HG03097 (cell line): ENCODE data around the gene LATS2.

Source experiments
- ATAC-seq: cut with Tn5 transposase; IDR thresholded peaks from one replicate; pipeline ENCODE4 v1.9.1; 2021; ENCODE audit not compliant: unreplicated experiment, low FRiP score

Gene LATS2

DNA sequence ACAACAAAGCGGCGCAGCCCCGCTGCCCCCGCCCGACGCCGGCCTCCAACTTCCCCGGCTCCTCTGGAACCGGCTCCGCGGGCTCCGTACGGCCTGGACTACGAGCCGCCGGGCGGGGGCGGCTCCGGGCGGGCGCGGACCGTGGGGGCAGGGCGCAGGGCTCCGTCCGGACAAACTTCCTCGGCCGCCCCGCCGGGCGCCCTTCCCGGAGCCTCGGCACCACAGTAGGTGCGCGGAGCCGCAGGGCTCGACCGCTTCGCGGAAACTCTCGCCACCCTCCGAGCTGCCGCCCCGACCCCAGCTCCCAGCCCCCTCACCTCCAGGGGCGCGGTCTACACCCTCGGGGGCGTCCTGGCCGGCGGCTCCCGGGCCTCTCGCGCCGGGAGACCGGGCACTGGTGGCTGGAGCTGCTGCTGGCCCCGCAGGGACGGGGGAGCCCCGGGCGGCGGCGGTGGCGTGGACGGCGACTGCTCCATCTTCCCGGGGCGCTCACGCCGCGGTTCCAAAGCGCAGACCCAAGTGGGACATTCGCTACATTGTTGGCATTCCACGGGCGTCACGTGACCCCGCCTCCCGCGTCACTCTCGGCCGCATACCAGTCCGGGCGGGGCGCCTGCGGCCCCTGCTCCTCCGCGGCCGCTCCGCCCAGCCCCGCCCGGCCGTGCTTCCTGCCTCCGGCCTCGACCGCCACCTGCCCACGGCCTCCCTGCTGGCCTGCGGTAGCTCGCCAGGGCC lies at the start of gene LATS2:
Gene LATS2 (minus strand): TSS at position 558 of the 735 bp plus-strand sequence. CDS start 15,560 bp downstream, outside the sequence.
- peak; percentile 83 for ATAC-seq

DNA sequence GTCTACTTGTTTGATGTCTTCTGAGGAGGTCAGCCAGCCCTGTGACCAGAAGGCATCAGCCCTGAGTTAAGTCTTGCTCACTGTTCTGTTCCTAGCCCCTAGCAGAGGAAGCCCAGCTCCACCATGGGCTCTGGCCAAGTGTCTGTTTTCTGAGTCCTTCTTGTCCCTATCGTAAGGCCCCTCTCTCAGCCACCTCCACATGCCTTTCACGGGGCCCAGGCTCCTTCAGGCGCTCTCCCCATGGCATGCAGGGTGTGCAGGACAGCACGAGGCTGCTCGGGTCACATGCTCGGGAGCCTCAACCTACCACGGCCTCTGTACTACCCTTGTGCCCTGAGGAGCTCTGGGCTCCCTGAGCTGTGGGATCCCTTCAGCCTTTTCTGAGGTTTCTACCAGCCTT lies 47.8 kb upstream of the LATS2 start:
- no peak for ATAC-seq

DNA sequence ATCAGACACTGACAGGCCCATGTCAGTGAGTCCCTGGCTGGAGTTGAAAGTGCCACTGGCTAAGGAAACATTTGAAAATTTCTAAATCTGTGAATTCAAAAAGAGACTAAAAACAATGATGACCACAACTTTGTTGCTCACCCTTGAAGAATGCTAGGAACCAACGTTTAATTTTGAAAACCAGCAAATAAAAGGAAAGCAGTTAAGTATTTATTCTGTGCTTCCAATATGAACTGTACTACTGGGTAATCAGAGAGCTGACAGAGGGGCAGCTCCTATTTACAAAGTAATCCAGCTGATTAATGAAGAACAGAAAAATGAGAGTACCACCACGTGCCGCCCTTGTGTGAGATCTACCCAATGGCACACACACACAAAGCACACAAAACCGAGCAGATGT lies 44.7 kb upstream of the LATS2 start:
- no peak for ATAC-seq

DNA sequence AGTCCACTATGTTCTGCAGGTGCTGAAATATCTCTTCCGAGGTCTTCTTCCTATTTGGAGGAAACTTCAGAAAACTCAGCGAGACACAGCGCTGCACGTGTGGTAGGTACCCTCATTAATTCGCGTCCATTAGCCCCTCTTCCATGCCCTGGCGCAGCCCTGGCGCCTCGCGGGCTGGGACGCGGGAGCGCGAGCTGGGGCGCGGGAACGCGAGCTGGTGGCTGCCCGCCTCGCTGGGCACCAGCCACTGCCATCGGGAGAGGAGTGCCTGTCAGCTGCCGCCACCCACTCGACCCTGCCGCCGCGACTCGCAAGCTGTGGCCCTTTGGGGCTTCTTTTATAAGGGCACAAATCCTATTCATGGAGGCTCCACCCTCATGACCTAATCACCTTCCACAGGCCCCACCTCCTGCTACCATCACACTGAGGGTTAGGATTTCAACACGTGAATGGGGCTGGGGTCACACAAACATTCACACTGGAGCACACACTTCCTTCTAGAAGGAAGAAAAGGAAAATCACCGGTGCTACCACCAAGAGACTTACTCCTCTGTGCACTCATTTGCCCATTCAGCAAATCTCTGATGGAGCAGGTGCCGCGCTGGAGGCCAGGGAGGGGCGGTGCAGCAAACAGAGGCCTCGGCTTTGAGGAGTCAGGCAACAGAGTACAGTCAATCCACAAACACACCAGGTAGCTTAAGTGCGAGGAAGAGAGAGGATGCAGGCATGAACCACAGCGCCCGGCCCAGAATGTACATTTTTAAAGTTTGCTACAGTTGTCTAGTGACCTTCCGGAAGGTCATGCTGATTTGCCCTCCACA lies 43.0 kb upstream of the LATS2 start:
- ATAC-seq, result no peak

DNA sequence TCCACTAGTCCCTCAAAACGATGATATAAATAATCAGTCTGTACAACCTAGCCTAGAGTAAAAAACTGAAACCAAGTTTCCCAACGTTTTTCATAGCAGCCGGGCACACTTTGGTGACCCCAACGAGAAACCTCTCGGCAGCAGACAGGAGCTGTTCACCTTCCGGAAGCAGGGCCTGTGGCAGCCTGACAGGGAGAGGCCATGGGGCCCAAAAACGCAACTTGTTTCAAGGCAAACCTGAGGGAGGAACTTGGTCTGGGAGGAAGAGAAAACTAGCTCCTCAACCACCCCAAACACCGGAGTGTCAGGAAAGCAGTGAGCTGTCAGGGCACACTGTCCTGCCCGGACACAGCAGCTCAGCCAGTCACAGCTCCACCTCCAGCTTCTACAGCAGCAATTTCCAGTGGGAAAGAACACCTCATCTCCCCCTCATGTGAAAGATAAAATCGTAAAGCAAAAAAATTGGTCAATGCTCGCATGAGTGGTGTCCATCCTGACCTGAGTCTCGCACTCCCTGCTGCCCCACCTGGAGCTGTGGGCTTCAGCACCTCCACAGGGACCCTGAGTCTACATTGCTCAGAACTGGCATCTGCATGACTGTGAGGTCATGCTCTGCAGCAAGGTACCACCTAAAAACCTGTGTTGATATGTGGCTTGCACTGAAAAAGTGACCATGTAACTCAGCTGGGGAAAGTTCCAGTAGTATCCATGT lies 40.6 kb upstream of the LATS2 start:
- no peak for ATAC-seq

DNA sequence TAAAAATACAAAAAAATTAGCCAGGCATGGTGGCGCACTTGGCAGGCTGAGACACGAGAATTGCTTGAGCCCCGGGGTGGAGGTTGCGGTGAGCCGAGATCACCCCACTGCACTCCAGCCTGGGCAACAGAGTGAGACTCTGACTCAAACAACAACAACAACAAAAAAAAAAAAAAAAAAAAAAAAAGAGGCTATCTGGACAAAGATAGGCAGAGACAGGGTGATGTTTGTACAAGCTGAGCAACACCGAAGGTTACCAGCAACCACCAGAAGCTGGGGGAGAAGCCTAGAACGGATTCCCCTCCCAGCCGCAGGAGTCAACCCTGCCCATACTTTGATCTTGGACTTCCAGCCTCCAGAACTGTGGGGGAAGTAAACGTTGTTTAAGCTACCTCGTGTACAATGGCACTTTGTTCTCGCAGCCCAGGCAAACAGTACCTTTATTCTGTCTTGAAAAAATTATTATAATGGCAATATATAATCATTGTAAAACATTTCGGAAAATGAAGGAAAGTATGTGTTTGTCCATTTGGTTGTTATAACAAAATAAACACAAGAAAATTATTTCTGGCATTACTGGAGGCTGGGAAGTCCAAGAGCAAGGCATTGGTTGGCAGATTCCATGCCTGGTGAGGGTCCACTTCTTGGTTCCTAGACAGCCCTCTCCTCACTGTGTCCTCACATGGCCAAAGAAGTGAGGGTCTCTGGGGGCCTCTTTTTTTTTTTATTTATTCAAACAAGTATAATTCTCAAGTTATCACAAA lies 39.8 kb upstream of the LATS2 start:
- ATAC-seq, result no peak

DNA sequence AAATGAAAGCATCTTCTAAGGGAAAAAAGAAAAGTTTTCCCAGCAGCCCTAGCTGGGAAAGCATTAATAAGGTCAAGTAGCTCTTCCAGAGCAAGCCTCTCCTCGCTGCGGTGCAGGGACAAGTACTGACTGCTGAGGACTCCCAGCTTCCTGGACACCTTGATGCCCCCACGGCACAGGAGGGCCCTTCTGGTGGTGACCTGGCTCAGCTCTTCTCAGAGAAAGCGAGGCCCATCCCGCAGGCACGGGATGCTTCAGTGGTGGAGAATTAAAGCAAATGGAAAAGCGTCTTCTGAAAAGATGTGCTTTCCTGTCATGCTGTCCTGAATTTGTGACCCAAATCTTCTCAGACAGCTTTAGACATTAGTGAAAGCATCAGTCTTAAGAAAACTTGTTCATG lies 38.8 kb upstream of the LATS2 start:
- ATAC-seq, result no peak

DNA sequence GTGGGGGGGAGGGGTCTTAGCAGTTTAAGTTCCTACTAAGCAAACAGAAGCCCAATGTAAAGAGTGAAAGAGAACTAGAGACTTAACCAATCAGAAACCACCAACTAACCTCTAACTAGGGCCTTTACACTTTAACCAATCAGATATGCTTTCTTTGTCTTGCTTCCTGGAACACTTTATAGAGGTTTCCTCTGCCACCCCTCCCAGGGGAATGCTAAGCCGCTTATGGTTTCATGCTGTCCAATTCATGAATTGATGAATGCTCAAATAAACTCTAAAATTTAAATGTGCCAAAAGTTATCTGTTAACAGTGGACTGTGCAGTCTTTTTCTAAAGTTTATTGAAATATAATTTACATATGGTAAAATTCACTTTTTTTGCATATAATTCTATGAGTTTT lies 33.9 kb upstream of the LATS2 start:
- ATAC-seq, result no peak

DNA sequence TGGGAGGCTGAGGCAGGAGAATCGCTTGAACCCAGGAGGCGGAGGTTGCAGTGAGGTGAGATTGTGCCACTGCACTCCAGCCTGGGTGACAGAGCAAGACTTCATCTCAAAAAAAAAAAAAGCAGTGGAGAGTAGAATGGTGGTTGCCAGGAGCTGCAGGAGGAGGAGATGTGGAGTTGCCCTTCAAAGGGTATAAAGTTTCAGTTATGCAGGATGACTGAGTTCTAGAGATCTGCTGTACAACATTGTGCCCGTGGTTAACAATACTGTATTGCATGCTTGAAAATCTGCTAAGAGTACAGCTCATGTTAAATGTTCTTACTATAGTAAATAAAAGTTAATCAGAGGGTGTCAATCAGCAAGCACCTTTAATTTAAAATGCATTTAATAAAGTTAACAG lies 28.4 kb upstream of the LATS2 start:
- ATAC-seq, result no peak

DNA sequence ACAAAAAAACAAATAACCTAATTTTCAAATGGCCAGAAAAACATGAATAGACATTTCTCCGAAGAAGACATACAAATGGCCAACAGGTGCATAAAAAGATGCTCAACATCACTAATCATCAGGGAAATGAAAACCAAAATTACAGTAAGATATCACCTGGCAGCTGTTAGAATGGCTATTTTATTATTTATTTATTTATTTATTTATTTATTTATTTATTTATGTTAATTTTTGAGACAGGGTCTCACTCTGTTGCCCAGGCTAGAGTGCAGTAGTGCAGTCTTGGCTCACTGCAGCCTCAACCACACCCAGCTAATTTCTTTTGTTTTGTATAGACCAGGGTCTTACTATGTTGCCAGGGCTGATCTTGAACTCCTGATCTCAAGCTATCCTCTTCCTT lies 27.1 kb upstream of the LATS2 start:
- ATAC-seq, result no peak

DNA sequence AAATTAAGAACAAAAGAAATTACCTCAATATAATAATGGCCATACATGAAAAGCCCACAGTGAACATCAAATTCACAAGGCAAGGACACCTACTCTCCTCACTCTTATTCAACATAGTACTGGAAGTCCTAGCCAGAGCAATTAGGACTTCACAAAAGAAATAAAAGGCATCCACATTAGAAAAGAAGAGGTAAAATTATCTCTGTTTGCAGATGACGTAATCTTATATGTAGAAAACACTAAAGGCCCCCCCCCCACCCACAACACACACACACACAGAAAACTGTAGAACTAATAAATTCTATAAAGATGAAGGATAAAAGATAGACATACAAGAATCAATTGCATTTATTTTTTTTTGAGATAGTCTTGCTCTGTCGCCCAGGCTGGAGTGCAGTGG lies 25.5 kb upstream of the LATS2 start:
- ATAC-seq, result no peak

DNA sequence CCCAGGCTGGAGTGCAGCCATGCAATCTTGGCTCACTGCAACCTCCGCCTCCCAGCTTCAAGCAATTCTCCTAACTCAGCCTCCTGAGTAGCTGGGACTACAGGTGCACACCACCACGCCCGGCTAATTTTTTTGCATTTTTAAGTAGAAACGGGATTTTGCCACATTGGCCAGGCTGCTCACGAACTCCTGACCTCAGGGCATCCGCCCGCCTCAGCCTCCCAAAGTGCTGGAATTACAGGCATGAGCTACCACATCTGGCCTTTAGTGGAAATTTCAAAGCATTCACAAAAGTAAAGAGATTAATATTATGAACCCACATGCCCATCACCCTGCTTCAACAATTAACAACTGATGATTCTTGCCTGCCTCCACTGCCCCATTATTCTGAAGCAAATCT lies 20.5 kb upstream of the LATS2 start:
- ATAC-seq, result no peak

DNA sequence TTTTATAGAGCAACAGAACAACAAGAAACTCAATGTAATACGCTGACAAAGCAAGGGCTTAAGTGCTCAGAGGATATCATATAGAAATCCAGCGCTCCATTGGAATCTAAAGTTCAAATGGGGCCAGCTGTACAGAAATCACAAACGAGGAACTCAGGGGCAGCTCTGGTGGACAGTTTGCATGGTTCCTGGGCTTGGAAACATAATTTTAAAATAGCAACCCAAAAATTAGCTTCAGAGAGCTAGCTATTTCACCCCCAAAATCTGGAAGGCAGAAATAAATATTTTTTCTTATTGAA lies 19.2 kb upstream of the LATS2 start:
- no peak for ATAC-seq

DNA sequence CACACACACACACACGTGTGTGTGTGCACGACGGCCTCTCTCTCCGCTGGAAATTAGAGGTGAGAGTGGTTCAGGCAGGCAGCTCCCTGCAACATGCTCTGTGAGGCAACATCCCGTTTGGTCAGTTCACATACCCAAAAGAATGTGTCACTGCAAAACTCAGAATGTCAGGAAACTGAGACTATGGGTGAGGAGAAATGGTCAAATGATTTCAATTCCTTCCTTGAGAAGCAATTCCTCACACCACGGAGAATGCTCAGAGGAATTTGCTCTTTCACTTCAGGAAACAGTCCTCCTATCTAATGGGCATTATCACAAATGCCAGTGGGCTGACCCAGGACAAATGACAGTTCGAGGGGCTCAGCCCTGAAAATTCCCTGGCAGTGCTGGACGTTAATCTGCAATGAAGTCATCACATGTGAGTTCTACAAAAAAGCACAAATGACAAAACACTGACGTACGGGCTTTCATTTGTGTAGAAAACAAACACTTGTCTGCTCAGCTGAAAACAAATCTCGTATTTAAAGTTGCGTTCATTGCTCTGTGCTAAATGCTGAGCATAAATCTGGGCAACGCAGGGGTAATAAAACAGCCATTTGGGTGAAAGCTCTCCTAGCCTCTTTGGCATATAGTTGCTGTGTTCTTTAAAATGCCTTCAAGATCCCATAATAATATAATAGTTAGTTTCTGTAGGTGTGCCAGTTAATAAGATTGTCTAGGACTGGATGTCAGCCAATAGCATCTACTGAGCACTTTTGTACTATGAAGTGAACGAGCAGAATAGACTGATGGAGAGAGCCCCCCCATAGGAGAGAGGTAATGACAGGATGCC lies 18.6 kb upstream of the LATS2 start:
- no peak for ATAC-seq

DNA sequence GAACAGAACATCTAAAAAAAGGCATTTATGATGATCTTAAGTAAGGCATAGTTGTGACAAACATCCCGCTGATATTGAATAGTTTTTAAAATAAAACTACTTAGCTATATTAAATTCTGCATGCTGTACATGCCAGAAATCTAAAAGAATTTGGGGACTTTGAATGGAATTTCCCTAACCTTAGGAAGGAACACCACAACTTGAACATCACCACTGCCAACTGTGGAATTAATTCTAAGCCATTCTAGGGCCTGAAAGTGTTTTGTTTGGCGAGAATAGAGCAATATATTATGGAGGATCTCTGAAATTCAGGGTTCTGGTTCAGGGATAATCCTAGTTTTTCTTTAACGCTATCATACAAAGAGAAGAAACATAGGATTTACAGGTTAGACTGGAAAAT lies 17.8 kb upstream of the LATS2 start:
- ATAC-seq, result no peak

DNA sequence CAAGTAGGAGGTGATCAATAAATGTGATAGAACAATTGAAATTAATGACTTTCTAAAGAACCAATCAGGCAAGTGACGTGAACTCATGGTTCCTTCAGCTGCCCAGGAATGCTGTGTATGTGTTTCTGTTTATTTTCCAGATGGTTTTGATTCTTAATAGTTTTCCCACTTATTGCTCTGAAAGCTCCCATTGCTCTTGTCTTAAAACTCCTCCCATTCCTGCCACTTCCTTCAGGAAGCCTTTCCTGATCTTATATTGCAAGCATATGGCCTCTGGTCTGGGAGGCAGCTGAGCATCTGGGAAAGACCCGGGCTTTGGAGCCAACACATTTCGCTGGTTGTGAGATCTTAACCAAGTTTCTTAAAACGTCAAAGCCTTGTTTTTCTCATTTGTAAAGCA lies 17.1 kb upstream of the LATS2 start:
- no peak for ATAC-seq

DNA sequence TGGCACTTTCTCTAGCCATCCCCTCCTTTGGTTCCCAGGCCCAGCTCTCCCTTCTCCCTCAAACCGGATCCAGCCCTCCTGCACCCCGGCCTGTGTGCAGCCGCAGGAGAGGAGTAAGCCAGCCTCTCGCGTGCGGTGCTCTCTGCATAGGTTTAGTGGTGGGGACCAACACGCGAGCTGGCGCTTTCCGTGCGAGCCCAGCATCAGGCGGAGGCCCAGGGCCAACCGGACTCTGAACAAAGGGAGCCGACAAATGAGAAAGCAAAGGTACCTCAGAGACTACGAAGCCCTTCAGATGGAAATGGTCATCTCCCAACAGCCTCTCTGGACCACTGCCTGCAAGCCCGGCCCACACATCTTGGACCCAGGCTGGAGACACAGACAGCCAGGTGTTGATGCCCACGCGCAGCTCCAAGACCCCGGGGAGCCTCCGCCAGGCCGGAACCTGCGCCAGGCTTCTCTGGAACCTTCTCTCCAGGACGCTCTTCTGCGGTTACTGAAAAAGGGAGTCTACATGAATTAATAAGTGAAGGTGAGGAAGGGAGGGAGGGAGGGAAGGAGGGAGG lies 16.5 kb upstream of the LATS2 start:
- ATAC-seq, result no peak

DNA sequence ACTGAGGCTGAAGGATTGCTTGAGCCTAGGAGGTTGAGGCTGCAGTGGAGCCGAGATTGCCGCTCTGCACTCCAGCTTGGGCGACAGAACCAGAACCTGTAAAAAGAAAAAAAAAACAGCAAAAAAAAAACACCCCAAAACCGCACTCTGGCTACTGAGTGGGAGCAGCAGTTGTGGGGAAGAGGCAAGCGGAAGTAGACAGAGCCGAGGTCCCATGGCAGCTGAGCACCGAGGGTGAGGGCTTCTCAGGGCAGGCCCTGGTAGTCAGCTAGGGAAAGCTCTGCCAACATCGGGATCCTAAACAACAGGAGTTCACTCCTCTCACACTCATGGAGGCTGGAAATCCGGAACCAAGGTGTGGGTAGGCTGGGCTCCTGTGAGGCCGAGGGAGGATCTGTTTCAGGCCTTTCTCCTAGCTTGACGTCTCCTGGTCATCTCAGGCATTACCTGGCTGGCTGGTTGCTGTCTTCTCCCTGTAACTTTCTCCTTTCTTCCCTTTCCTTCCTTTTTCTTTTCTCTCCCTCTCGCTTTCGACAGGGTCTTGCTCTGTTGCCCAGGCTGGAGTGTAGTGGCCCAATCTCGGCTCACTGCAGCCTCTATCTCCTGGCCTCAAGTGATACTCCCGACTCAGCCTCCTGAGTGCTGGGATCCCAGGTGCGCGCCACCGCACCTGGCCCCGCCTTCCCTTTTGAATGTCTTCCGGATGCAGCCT lies 15.8 kb upstream of the LATS2 start:
- no peak for ATAC-seq

DNA sequence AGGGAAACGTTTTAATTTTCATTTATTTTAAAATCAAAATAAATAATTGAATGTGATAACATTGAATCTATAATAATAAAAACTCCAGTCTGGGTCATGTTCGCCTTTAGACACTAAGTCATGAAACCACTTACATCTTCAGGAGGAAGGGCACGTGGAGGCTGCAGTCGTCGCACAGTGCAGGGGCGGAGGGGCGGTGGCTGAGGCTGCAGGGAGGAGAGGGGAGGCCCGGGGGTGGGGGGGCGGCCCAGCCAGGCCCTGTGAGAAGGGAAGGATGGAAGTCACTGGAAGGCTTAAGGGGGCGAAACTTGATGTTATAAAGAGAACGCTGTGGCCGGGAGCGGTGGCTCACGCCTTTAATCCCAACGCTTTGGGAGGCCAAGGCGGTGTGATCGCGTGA lies 14.9 kb upstream of the LATS2 start:
- no peak for ATAC-seq
